IPS-15b (cell line): ENCODE results near the gene GMFB.
"Not testable (repeated sequence)": the region's sequence is repeated elsewhere in the genome, so short reads cannot be mapped to it uniquely, and the experiment has no call there.

Experiments used
- H3K27me3 ChIP-seq: one replicate; pipeline ENCODE4 v1.6.1; 2013; ENCODE audit warnings: low read length; ENCODE audit not compliant: control insufficient read depth, insufficient read depth
- H3K36me3 ChIP-seq: one replicate; pipeline ENCODE4 v1.6.1; 2013; ENCODE audit warnings: low read length; ENCODE audit not compliant: control insufficient read depth, insufficient read depth
- H3K4me1 ChIP-seq: one replicate; pipeline ENCODE4 v1.6.1; 2013; ENCODE audit warnings: mild to moderate bottlenecking, low read length; ENCODE audit not compliant: control insufficient read depth, insufficient read depth
- H3K4me3 ChIP-seq: one replicate; pipeline ENCODE4 v1.5.1; 2013; ENCODE audit warnings: low read depth, low read length
- H3K9ac ChIP-seq: one replicate; pipeline ENCODE4 v1.6.1; 2013; ENCODE audit warnings: low read depth, mild to moderate bottlenecking, low read length
- H3K9me3 ChIP-seq: one replicate; pipeline ENCODE4 v1.6.1; 2013; ENCODE audit warnings: mild to moderate bottlenecking, low read length; ENCODE audit not compliant: control insufficient read depth, insufficient read depth

GMFB gene

GRCh38 chr14:54440476-54440872 lies 48.3 kb downstream of the GMFB start:
- Histone ChIP-seq H3K9ac (peak overlapping the region; percentile 76), H3K4me3 (peak overlapping the region; percentile 62), H3K27me3 (no peaks in the 10 kb centered on the region), H3K4me1 (peaks cover 14% of the 10 kb centered on the region), H3K36me3 (no peaks in the 10 kb centered on the region), H3K9me3 (no peaks in the 10 kb centered on the region)

DNA sequence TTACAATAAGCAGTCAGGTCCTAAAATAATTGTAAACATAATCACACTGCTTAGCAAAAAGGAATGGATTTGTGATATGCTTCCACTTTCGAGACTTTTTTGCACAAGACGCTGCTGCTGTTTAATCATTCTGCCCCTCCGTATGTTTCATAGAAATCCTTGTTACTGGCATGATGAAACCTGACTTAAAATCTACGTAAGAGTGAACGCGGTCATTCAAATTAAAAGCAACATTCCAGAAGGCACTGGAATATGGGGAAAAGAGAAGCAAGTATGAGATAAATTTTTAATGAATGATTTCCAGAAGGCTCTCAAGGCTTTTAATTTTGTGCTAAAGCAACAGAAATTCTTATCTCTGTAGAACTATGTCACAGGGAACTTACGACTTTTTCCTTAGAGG lies 48.7 kb downstream of the GMFB start:
- no peaks in the 10 kb centered on the region for H3K36me3 ChIP-seq
- no peaks in the 10 kb centered on the region for H3K9me3 ChIP-seq
- no peaks in the 10 kb centered on the region for H3K27me3 ChIP-seq
- H3K4me3 ChIP-seq, result peak overlapping the region; percentile 62
- peaks cover 14% of the 10 kb centered on the region for H3K4me1 ChIP-seq
- H3K9ac ChIP-seq, result peak overlapping the region; percentile 76

DNA sequence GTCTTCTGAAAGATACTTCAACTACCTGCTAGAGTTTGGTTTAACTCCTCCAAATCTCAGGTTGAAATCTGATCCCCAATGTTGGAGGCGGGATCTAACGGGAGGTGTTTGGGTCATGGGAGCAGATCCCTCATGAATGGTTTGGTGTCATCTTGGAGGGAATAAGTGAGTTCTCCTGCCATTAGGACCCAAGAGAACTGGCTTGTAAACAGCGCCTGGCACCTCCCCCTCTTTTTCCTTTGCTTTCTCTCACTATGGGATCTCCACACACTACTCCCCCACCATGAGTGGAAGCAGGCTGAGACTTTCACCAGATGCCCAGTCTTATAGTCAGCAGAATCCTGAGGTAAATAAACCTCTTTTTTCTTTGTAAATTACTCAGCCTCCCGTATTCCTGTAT lies 50.1 kb downstream of the GMFB start:
- peaks cover 14% of the 10 kb centered on the region for H3K4me1 ChIP-seq

DNA sequence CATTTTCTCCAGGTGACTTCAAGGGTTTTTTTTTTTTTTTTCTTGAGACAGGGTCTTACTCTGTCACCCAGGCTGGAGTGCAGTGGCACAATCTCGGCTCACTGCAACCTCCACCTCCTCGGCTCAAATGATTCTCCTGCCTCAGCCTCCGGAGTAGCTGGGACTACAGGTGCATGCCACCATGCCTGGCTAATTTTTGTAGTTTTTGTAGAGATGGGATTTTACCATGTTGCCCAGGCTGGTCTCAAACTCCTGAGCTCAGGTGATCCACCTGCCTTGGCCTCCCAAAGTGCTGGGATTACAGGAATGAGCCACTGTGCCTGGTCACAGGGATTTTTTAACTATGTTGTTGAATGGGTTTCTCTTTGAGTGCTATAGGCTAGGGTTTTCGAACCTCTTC lies 50.8 kb downstream of the GMFB start:
- H3K9ac ChIP-seq, H3K9me3 ChIP-seq, H3K4me3 ChIP-seq, H3K27me3 ChIP-seq, H3K36me3 ChIP-seq: not testable (repeated sequence)
- H3K4me1 ChIP-seq, result peaks cover 17% of the 10 kb centered on the region

More for the DNA sequence above, 50.1 kb downstream of the GMFB start:
- no peaks in the 10 kb centered on the region for H3K9me3 ChIP-seq
- no peaks in the 10 kb centered on the region for H3K36me3 ChIP-seq
- H3K4me3 ChIP-seq, result peak overlapping the region; percentile 7
- H3K9ac ChIP-seq, result no peak overlapping the region
- no peaks in the 10 kb centered on the region for H3K27me3 ChIP-seq

- Histone ChIP-seq H3K9ac (no peak overlapping the region), H3K36me3 (no peaks in the 10 kb centered on the region)
Measured at GRCh38 chr14:54435500-54435981, 53.2 kb downstream of the GMFB start.

GRCh38 chr14:54428527-54428926 lies 60.3 kb downstream of the GMFB start:
- Histone ChIP-seq H3K36me3 (peaks cover 7% of the 10 kb centered on the region), H3K27me3 (no peaks in the 10 kb centered on the region), H3K9me3 (no peaks in the 10 kb centered on the region), H3K4me3 (no peak overlapping the region), H3K4me1 (peaks cover 4% of the 10 kb centered on the region), H3K9ac (no peak overlapping the region)

More at GRCh38 chr14:54435500-54435981, 53.2 kb downstream of the GMFB start:
- H3K4me1 ChIP-seq, result peaks cover 15% of the 10 kb centered on the region
- no peaks in the 10 kb centered on the region for H3K9me3 ChIP-seq
- H3K4me3 ChIP-seq, result no peak overlapping the region
- no peaks in the 10 kb centered on the region for H3K27me3 ChIP-seq

GRCh38 chr14:54427871-54428270 lies 60.9 kb downstream of the GMFB start:
- Histone ChIP-seq H3K4me3 (no peak overlapping the region), H3K27me3 (no peaks in the 10 kb centered on the region), H3K36me3 (peaks cover 7% of the 10 kb centered on the region), H3K9ac (no peak overlapping the region), H3K9me3 (no peaks in the 10 kb centered on the region), H3K4me1 (peaks cover under 1% of the 10 kb centered on the region)

- no peak overlapping the region for H3K4me3 ChIP-seq
- H3K36me3 ChIP-seq, result peaks cover 7% of the 10 kb centered on the region
- no peak overlapping the region for H3K9ac ChIP-seq
- no peaks in the 10 kb centered on the region for H3K9me3 ChIP-seq
- H3K27me3 ChIP-seq, result no peaks in the 10 kb centered on the region
- H3K4me1 ChIP-seq, result no peaks in the 10 kb centered on the region
Measured at GRCh38 chr14:54425537-54426274, 63.1 kb downstream of the GMFB start.

GRCh38 chr14:54425068-54425467 lies 63.7 kb downstream of the GMFB start:
- no peaks in the 10 kb centered on the region for H3K4me1 ChIP-seq
- H3K9ac ChIP-seq, result no peak overlapping the region
- H3K27me3 ChIP-seq, result no peaks in the 10 kb centered on the region
- H3K36me3 ChIP-seq, result peaks cover 7% of the 10 kb centered on the region
- no peaks in the 10 kb centered on the region for H3K9me3 ChIP-seq
- no peak overlapping the region for H3K4me3 ChIP-seq
